Measurements from ENCODE around the gene DAG1.

DNA sequence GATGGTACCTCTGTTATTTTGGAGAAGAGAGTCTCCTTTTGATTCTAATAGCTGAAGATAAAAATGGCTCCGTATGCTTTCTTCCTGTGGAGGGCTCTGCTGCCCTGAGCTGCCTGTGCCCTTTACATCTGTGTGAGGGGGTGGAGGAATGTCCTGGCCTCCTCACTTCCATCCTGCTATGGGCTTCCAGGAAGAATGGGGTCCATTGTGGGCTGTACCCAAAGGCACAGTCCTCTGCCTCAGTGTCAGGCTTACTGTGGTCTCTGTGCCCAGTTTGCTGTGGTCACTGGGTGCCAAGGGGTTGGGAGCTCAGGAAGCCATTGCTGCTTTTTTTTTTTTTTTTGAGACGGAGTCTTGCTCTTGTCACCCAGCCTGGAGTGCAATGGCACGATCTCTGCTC lies 14.4 kb downstream of the DAG1 start:
- no peak for TF ChIP-seq EZH2 (IDR thresholded peaks at IDR 0.05; ENCODE audit: low read depth)
- TF ChIP-seq, protein P1, sequence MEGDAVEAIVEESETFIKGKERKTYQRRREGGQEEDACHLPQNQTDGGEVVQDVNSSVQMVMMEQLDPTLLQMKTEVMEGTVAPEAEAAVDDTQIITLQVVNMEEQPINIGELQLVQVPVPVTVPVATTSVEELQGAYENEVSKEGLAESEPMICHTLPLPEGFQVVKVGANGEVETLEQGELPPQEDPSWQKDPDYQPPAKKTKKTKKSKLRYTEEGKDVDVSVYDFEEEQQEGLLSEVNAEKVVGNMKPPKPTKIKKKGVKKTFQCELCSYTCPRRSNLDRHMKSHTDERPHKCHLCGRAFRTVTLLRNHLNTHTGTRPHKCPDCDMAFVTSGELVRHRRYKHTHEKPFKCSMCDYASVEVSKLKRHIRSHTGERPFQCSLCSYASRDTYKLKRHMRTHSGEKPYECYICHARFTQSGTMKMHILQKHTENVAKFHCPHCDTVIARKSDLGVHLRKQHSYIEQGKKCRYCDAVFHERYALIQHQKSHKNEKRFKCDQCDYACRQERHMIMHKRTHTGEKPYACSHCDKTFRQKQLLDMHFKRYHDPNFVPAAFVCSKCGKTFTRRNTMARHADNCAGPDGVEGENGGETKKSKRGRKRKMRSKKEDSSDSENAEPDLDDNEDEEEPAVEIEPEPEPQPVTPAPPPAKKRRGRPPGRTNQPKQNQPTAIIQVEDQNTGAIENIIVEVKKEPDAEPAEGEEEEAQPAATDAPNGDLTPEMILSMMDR (conservative IDR thresholded peaks at IDR 0.05) = no peak
